Measurements from ENCODE around the gene TTL.
"Not testable (repeated sequence)": the region's sequence is repeated elsewhere in the genome, so short reads cannot be mapped to it uniquely, and the experiment has no call there.

The TTL gene

DNA sequence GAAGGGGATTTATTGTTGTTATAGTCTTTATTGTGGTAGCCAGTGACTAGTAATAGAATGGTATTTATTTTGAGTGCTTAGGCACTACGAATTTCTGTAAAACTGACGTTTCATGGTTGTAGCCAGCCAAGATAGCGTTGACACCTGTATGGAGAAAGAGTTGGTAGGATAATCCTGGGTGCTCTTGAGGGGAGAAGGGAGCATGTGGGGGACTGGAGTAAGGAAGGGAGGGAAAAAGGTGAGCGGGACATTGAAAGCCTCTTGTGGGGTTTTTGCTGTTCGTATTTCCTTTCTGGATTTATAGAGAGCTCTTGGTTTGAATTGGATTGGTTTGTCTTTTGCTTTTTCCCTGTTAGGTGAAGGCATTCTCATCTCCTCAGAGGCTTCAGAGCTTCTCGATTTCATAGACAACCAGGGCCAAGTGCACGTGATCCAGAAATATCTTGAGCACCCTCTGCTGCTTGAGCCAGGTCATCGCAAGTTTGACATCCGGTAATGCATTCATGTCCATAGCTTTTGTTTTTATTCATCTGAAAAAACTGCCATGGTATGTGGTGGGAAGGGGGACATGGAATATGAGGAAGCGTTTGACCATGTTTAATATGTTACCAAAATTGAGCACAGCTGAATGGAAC, 19.0 kb downstream of the TTL start:
- H3K4me3 ChIP-seq (ENCODE audit: low read length); H3K27me3 ChIP-seq (ENCODE audit: control insufficient read depth, insufficient read depth, low read length); H3K4me1 ChIP-seq (ENCODE audit: control insufficient read depth, insufficient read depth, low read length); H3K36me3 ChIP-seq (ENCODE audit: control insufficient read depth, insufficient read depth, low read length); H3K27ac ChIP-seq (ENCODE audit: low read depth, low read length); H3K9ac ChIP-seq (ENCODE audit: low read length): not testable (repeated sequence)

DNA sequence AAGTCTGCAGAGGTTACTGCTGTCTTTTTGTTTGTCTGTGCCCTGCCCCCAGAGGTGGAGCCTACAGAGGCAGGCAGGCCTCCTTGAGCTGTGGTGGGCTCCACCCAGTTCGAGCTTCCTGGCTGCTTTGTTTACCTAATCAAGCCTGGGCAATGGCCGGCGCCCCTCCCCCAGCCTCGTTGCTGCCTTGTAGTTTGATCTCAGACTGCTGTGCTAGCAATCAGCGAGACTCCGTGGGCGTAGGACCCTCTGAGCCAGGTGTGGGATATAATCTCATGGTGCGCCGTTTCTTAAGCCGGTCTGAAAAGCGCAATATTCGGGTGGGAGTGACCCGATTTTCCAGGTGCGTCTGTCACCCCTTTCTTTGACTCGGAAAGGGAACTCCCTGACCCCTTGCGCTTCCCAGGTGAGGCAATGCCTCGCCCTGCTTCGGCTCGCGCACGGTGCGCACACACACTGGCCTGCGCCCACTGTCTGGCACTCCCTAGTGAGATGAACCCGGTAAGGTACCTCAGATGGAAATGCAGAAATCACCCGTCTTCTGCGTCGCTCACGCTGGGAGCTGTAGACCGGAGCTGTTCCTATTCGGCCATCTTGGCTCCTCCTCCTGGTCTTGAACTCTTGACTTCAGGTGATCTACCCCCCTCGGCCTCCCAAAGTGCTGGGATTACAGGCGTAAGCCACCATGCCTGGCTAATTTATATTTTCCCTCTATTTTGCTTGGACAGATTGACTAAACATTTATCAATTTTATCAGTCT, 27.5 kb downstream of the TTL start:
- not testable (repeated sequence) for H3K9ac ChIP-seq (ENCODE audit: low read length); H3K4me3 ChIP-seq (ENCODE audit: low read length); H3K27me3 ChIP-seq (ENCODE audit: control insufficient read depth, insufficient read depth, low read length); H3K27ac ChIP-seq (ENCODE audit: low read depth, low read length); H3K4me1 ChIP-seq (ENCODE audit: control insufficient read depth, insufficient read depth, low read length); H3K36me3 ChIP-seq (ENCODE audit: control insufficient read depth, insufficient read depth, low read length)

DNA sequence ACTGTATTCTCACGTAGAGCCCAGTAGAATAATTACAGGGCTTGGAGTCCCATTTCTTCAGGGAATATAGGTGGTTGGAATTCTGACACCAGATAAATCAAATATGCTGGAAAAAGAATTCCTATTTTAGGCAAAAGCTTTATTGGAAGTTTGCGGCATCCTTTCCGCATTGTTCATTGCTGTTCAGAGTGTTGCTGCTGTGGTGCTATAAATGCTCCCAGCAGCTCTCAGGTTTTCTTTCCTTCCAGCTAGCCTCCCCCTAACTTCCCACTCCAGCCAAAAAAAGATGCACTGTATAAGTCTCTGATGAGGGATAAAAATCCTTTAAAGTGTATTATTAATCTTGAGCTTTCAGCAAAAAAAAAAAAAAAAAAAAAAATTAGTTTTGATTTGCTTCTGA, 34.8 kb downstream of the TTL start:
- no peak overlapping the region for H3K4me3 ChIP-seq (ENCODE audit: low read length)
- H3K4me1 ChIP-seq (ENCODE audit: control insufficient read depth, insufficient read depth, low read length) = no peaks in the 10 kb centered on the region
- no peaks in the 10 kb centered on the region for H3K27me3 ChIP-seq (ENCODE audit: control insufficient read depth, insufficient read depth, low read length)
- no peak overlapping the region for H3K27ac ChIP-seq (ENCODE audit: low read depth, low read length)
- no peak overlapping the region for H3K9ac ChIP-seq (ENCODE audit: low read length)
- H3K36me3 ChIP-seq (ENCODE audit: control insufficient read depth, insufficient read depth, low read length) = peaks cover 6% of the 10 kb centered on the region

DNA sequence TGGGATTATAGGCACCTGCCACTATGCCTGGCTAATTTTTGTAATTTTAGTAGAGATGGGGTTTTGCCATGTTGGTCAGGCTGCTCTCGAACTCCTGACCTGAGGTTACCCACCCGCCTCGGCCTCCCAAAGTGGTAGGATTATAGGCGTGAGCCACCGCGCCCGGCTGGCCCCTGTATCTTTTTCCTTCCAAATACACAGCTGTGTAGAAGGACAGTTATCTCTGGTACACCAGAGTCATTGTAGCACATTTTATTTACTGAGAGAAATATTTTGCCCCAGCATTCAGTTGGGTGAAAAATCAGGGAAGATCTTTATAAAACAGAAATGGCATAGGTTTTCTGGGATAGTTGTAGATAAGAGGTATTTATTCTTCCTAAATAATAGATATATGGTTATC, 36.9 kb downstream of the TTL start:
- no peaks in the 10 kb centered on the region for H3K27me3 ChIP-seq (ENCODE audit: control insufficient read depth, insufficient read depth, low read length)
- no peak overlapping the region for H3K27ac ChIP-seq (ENCODE audit: low read depth, low read length)
- peaks cover 6% of the 10 kb centered on the region for H3K36me3 ChIP-seq (ENCODE audit: control insufficient read depth, insufficient read depth, low read length)
- no peaks in the 10 kb centered on the region for H3K4me1 ChIP-seq (ENCODE audit: control insufficient read depth, insufficient read depth, low read length)
- no peak overlapping the region for H3K9ac ChIP-seq (ENCODE audit: low read length)
- no peak overlapping the region for H3K4me3 ChIP-seq (ENCODE audit: low read length)

DNA sequence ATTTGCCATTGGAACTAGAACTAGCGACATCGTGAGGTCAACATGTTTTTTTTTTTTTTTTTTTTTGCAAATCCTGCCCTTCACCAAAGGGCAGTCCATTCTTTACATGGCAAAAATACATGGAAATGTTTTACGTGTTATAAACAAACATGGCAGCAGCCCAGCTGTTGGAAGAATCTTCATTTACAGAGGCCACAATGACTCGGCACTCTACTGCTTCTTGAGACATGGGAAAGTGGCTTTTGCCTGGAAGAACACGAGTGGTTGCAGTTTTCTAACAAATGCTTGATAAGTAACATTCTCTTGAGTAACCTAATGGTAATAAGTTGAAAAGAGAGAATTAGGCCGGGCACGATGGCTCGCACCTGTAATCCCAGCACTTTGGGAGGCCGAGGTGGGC, 37.5 kb downstream of the TTL start:
- Histone ChIP-seq H3K4me3 (ENCODE audit: low read length) (no peak overlapping the region), H3K27ac (ENCODE audit: low read depth, low read length) (no peak overlapping the region), H3K9ac (ENCODE audit: low read length) (no peak overlapping the region), H3K4me1 (ENCODE audit: control insufficient read depth, insufficient read depth, low read length) (no peaks in the 10 kb centered on the region), H3K36me3 (ENCODE audit: control insufficient read depth, insufficient read depth, low read length) (peaks cover 6% of the 10 kb centered on the region), H3K27me3 (ENCODE audit: control insufficient read depth, insufficient read depth, low read length) (no peaks in the 10 kb centered on the region)

DNA sequence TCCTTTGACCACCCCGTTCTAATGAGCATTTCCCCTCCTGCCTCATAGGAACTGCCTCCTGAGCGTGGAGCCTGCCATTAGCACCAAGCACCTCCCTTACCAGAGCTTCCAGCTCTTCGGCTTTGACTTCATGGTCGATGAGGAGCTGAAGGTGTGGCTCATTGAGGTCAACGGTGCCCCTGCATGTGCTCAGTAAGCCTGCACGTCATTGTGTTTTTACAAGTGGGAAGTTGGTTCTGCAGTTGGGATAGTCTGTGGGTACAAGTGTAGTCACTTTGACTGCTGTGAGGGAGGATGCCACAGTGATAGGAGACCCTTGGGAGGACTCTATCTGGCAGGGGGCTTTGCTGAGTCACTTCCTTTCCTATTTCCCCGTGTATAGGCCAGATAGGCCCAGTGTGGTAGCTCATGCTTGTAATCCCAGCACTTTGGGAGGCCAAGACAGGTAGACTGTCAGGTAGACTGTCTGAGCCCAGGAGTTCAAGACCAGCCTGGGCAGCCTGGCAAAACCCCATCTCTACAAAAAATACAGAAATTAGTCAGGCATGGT, 38.4 kb downstream of the TTL start:
- Histone ChIP-seq H3K4me1 (ENCODE audit: control insufficient read depth, insufficient read depth, low read length) (no peaks in the 10 kb centered on the region), H3K9ac (ENCODE audit: low read length) (no peak overlapping the region), H3K36me3 (ENCODE audit: control insufficient read depth, insufficient read depth, low read length) (peaks cover 6% of the 10 kb centered on the region), H3K27ac (ENCODE audit: low read depth, low read length) (no peak overlapping the region), H3K4me3 (ENCODE audit: low read length) (no peak overlapping the region), H3K27me3 (ENCODE audit: control insufficient read depth, insufficient read depth, low read length) (no peaks in the 10 kb centered on the region)

DNA sequence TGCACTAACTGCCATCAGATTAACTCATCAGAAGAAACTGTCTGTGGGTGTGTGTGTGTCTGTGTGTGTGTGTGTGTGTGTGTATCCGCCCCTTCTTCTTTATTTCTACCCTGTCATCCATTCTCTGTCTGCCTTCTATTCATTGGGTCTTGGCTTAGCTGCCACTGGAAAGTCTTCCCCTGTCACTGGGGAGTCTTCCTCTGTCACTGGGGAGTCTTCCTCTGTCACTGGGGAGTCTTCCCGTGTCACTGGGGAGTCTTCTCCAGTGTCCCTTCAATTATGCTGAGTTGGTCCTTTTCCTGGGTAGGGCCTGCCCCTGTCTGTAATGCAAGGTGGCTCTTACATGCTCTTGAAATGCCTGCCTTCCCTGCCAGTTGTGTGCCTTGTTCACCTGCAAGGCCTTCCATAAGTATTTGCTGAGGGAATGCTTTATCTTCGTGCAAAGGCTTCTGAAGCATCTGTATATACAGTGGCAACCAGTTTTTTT, 41.4 kb downstream of the TTL start:
- Histone ChIP-seq H3K27me3 (ENCODE audit: control insufficient read depth, insufficient read depth, low read length) (no peaks in the 10 kb centered on the region), H3K27ac (ENCODE audit: low read depth, low read length) (no peak overlapping the region), H3K36me3 (ENCODE audit: control insufficient read depth, insufficient read depth, low read length) (peaks cover 6% of the 10 kb centered on the region)

DNA sequence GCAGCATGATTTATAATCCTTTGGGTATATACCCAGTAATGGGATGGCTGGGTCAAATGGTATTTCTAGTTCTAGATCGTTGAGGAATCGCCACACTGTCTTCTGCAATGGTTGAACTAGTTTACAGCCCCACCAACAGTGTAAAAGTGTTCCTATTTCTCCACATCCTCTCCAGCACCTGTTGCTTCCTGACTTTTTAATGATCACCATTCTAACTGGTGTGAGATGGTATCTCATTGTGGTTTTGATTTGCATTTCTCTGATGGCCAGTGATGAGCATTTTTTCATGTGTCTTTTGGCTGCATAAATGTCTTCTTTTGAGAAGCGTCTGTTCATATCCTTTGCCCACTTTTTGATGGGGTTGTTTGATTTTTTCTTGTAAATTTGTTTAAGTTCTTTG, 42.3 kb downstream of the TTL start:
- H3K36me3 ChIP-seq (ENCODE audit: control insufficient read depth, insufficient read depth, low read length) = peaks cover 13% of the 10 kb centered on the region
- H3K4me3 ChIP-seq (ENCODE audit: low read length); H3K27me3 ChIP-seq (ENCODE audit: control insufficient read depth, insufficient read depth, low read length); H3K4me1 ChIP-seq (ENCODE audit: control insufficient read depth, insufficient read depth, low read length); H3K27ac ChIP-seq (ENCODE audit: low read depth, low read length); H3K9ac ChIP-seq (ENCODE audit: low read length): not testable (repeated sequence)

More for the DNA sequence above, 41.4 kb downstream of the TTL start:
- H3K4me3 ChIP-seq (ENCODE audit: low read length) = no peak overlapping the region
- no peak overlapping the region for H3K9ac ChIP-seq (ENCODE audit: low read length)
- H3K4me1 ChIP-seq (ENCODE audit: control insufficient read depth, insufficient read depth, low read length) = no peaks in the 10 kb centered on the region

DNA sequence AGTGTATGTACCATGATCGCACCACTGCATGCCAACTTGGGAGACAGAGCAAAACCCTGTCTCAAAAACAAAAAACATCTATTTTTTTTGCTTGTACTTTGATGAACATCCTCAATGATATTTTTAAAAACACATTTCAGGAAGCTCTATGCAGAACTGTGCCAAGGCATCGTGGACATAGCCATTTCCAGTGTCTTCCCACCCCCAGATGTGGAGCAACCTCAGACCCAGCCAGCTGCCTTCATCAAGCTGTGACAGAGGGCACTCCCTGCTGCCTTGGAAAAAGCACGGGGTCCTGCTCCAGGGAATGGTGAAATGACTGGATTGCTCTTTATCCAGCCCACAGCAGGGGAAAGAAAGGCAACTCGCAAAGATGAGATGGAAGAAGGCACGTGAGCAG, 46.6 kb downstream of the TTL start:
- Histone ChIP-seq H3K4me3 (ENCODE audit: low read length) (no peak overlapping the region), H3K36me3 (ENCODE audit: control insufficient read depth, insufficient read depth, low read length) (peaks cover 11% of the 10 kb centered on the region), H3K27ac (ENCODE audit: low read depth, low read length) (no peak overlapping the region), H3K27me3 (ENCODE audit: control insufficient read depth, insufficient read depth, low read length) (no peaks in the 10 kb centered on the region), H3K9ac (ENCODE audit: low read length) (no peak overlapping the region), H3K4me1 (ENCODE audit: control insufficient read depth, insufficient read depth, low read length) (no peaks in the 10 kb centered on the region)

DNA sequence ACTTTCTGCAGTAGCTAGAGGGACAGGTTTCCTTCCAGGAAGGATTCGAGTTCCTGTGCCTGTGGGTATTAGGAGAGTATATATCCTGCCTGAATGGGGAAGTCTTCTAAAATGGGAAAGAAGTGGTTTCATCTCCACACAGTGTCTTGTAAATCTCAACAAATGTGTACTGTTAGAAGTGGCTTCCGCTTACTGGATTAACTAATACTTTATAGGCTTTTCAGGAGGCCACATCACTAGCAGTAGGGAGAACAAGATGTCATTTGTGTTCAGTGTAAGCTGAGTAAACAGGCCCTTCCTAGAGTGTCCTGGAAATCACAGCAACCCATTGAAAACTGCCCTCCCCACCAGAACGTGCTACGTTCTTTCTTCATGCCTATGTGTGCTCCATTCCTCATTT, 47.8 kb downstream of the TTL start:
- no peaks in the 10 kb centered on the region for H3K27me3 ChIP-seq (ENCODE audit: control insufficient read depth, insufficient read depth, low read length)
- no peak overlapping the region for H3K4me3 ChIP-seq (ENCODE audit: low read length)
- H3K27ac ChIP-seq (ENCODE audit: low read depth, low read length) = no peak overlapping the region
- H3K36me3 ChIP-seq (ENCODE audit: control insufficient read depth, insufficient read depth, low read length) = peaks cover 11% of the 10 kb centered on the region
- no peaks in the 10 kb centered on the region for H3K4me1 ChIP-seq (ENCODE audit: control insufficient read depth, insufficient read depth, low read length)
- no peak overlapping the region for H3K9ac ChIP-seq (ENCODE audit: low read length)

DNA sequence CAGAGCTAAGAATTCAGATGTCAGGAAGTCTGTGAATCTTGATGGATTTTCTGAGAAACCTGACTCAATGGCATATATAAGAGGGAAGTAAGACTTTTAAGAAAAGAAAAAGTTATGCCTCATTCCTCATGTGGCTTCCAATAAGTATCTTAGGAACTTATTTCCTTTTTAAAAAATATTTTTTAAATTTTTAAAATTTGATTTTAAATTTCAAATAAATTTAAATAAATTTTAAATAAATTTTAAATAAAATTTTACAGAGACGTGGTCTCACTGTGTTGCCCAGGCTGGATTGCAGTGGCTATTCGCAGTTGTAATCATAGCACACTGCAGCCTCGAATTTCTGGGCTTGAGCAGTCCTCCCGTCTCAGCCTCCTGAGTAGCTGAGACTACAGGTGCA, 48.8 kb downstream of the TTL start:
- Histone ChIP-seq H3K27ac (ENCODE audit: low read depth, low read length) (no peak overlapping the region), H3K36me3 (ENCODE audit: control insufficient read depth, insufficient read depth, low read length) (peaks cover 11% of the 10 kb centered on the region), H3K4me3 (ENCODE audit: low read length) (no peak overlapping the region), H3K27me3 (ENCODE audit: control insufficient read depth, insufficient read depth, low read length) (no peaks in the 10 kb centered on the region), H3K4me1 (ENCODE audit: control insufficient read depth, insufficient read depth, low read length) (no peaks in the 10 kb centered on the region), H3K9ac (ENCODE audit: low read length) (no peak overlapping the region)

DNA sequence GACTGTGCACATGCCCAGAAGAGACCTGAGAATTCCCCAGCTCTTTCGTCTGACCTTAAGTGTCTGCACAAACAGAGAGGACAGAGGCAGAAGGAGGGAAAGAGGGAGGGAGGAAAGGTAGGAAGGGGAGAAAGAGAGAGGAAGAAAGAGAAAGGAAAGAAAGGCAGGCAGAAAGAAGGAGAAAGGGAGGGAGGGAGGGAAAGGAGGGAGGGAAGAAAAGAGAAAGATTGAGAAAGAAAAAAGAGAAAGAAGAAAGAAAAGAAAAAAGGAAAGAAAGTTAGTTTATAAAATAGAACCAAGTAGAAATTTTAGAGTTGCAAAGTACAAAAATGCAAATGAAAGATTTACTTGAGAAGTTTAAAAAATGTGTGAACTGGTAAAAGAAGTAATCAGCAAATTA, 52.9 kb downstream of the TTL start:
- Histone ChIP-seq H3K9ac (ENCODE audit: low read length) (no peak overlapping the region), H3K36me3 (ENCODE audit: control insufficient read depth, insufficient read depth, low read length) (peaks cover 3% of the 10 kb centered on the region), H3K4me1 (ENCODE audit: control insufficient read depth, insufficient read depth, low read length) (no peaks in the 10 kb centered on the region), H3K4me3 (ENCODE audit: low read length) (no peak overlapping the region), H3K27ac (ENCODE audit: low read depth, low read length) (no peak overlapping the region), H3K27me3 (ENCODE audit: control insufficient read depth, insufficient read depth, low read length) (no peaks in the 10 kb centered on the region)

DNA sequence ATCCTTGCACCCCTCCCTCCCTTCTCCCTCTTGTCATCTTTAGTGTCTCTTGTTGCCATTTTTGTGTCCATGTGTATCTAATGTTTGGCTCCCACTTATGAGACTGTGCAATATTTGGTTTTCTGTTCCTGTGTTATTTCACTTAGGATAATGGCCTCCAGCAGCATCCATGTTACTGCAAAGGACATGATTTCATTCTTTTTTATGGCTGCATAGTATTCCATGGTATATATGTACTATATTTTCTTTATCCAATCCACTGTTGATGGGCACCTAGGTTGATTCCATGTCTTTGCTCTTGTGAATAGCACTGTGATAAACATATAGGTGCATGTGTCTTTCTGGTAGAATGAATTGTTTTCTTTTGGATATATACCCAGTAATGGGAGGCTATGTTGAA, 54.7 kb downstream of the TTL start:
- not testable (repeated sequence) for H3K36me3 ChIP-seq (ENCODE audit: control insufficient read depth, insufficient read depth, low read length); H3K27me3 ChIP-seq (ENCODE audit: control insufficient read depth, insufficient read depth, low read length); H3K27ac ChIP-seq (ENCODE audit: low read depth, low read length); H3K4me1 ChIP-seq (ENCODE audit: control insufficient read depth, insufficient read depth, low read length); H3K9ac ChIP-seq (ENCODE audit: low read length); H3K4me3 ChIP-seq (ENCODE audit: low read length)

Measured in rectal smooth muscle tissue (tissue), 1 donor.